Liver (tissue), 3 donors: ENCODE measurements around the gene CFAP77.

ENCODE experiments used
- CTCF ChIP-seq: fragments of 150-350 bp; IDR thresholded peaks from 2 replicates; pipeline ENCODE4 v1.5.1; 2017; ENCODE audit warnings: improper control_type of control experiment, low read depth, low read length; ENCODE audit not compliant: missing input control
- JUND ChIP-seq, 2 donors: IDR thresholded peaks; 2 replicates each; pipeline ENCODE4 v1.6.1; 2016; ENCODE audit warnings: antibody characterized with exemption in 2 of 2
- RXRA ChIP-seq, 2 donors: IDR thresholded peaks; 2 replicates each; pipeline ENCODE4 v1.6.1; 2017 to 2018; ENCODE audit warnings: antibody characterized with exemption in 2 of 2, mild to moderate bottlenecking in 1 of 2
- TAF1 ChIP-seq: conservative IDR thresholded peaks from 2 replicates; pipeline ENCODE4 v1.6.1; 2016; ENCODE audit warnings: antibody characterized with exemption, mild to moderate bottlenecking
- ZBTB33 ChIP-seq: IDR thresholded peaks from 2 replicates; pipeline ENCODE4 v1.6.1; 2016; ENCODE audit warnings: antibody characterized with exemption
- TF ChIP-seq, protein P1 (sequence below): IDR thresholded peaks from 2 replicates; pipeline ENCODE4 v1.6.1; 2016; ENCODE audit warnings: antibody characterized with exemption
- TF ChIP-seq, protein P2 (sequence below): IDR thresholded peaks from 2 replicates; pipeline ENCODE4 v1.6.1; 2016; ENCODE audit warnings: antibody characterized with exemption, mild to moderate bottlenecking
- donor health status: healthy.
- donor health status: healthy.

- TF ChIP-seq ZBTB33 (no peak), TAF1 (no peak), JUND (IDR thresholded peaks at IDR 0.05) (no peak), CTCF (no peak), RXRA (IDR thresholded peaks at IDR 0.05) (no peak)
- TF ChIP-seq, protein P1, sequence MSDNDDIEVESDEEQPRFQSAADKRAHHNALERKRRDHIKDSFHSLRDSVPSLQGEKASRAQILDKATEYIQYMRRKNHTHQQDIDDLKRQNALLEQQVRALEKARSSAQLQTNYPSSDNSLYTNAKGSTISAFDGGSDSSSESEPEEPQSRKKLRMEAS = no peak
- TF ChIP-seq, protein P2, sequence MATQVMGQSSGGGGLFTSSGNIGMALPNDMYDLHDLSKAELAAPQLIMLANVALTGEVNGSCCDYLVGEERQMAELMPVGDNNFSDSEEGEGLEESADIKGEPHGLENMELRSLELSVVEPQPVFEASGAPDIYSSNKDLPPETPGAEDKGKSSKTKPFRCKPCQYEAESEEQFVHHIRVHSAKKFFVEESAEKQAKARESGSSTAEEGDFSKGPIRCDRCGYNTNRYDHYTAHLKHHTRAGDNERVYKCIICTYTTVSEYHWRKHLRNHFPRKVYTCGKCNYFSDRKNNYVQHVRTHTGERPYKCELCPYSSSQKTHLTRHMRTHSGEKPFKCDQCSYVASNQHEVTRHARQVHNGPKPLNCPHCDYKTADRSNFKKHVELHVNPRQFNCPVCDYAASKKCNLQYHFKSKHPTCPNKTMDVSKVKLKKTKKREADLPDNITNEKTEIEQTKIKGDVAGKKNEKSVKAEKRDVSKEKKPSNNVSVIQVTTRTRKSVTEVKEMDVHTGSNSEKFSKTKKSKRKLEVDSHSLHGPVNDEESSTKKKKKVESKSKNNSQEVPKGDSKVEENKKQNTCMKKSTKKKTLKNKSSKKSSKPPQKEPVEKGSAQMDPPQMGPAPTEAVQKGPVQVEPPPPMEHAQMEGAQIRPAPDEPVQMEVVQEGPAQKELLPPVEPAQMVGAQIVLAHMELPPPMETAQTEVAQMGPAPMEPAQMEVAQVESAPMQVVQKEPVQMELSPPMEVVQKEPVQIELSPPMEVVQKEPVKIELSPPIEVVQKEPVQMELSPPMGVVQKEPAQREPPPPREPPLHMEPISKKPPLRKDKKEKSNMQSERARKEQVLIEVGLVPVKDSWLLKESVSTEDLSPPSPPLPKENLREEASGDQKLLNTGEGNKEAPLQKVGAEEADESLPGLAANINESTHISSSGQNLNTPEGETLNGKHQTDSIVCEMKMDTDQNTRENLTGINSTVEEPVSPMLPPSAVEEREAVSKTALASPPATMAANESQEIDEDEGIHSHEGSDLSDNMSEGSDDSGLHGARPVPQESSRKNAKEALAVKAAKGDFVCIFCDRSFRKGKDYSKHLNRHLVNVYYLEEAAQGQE = no peak
Observed at GRCh38 chr9:132537352-132537751, 127.3 kb downstream of the CFAP77 start.
